ENCODE data around the gene IRF8. TPM values are rescaled to one million over a fixed set of nuclear protein-coding genes. Genes with fewer than 3 reads are reported as not detected.

IRF8 gene
- total RNA-seq, 4 donors from 2014 or later, result 2.4 to 14.6 (median 5.0) TPM

- no peak for TF ChIP-seq POLR2A (IDR thresholded peaks at IDR 0.05)
- TF ChIP-seq CTCF (IDR thresholded peaks at IDR 0.05), result no peak
- no peak overlapping the region for H3K27ac ChIP-seq
- 63 to 80% methylated on average over 9 of the region's 9 CpGs for WGBS, 2 donors
Observed at GRCh38 chr16:85969591-85969990, 70.6 kb downstream of the IRF8 start.

GRCh38 chr16:85970016-85970733, 71.2 kb downstream of the IRF8 start:
- TF ChIP-seq CTCF (IDR thresholded peaks at IDR 0.05) (no peak), POLR2A (IDR thresholded peaks at IDR 0.05) (no peak)
- peaks cover 0 to 9% of the 10 kb centered on the region in 2 donors for H3K4me1 ChIP-seq
- WGBS, 2 donors, result 81 to 85% methylated on average over 14 of the region's 14 CpGs
- DNase-seq, result no peak
- no peaks in the 10 kb centered on the region for H3K36me3 ChIP-seq
- no peaks in the 10 kb centered on the region for H3K9me3 ChIP-seq
- no peak overlapping the region for H3K27ac ChIP-seq
- intact Hi-C loops (cut with DNase I), result no loop called here
- H3K27me3 ChIP-seq, result no peaks in the 10 kb centered on the region
- no peak overlapping the region for H3K4me3 ChIP-seq (replicated peaks in 1 of 3)

More at GRCh38 chr16:85969591-85969990, 70.6 kb downstream of the IRF8 start:
- H3K36me3 ChIP-seq, result no peaks in the 10 kb centered on the region
- no peak for DNase-seq
- no peak overlapping the region for H3K4me3 ChIP-seq (replicated peaks in 1 of 3)
- intact Hi-C loops (cut with DNase I), result no loop called here
- no peaks in the 10 kb centered on the region for H3K9me3 ChIP-seq
- peaks cover 0 to 13% of the 10 kb centered on the region in 2 donors for H3K4me1 ChIP-seq
- H3K27me3 ChIP-seq, result no peaks in the 10 kb centered on the region

GRCh38 chr16:85970738-85971137, 71.8 kb downstream of the IRF8 start:
- no peak overlapping the region for H3K27ac ChIP-seq
- TF ChIP-seq CTCF (IDR thresholded peaks at IDR 0.05), result no peak
- no peak for TF ChIP-seq POLR2A (IDR thresholded peaks at IDR 0.05)
- 84 to 86% methylated on average over 3 of the region's 3 CpGs for WGBS, 2 donors
- peaks cover 0 to 9% of the 10 kb centered on the region in 2 donors for H3K4me1 ChIP-seq
- no peak for DNase-seq
- H3K9me3 ChIP-seq, result no peaks in the 10 kb centered on the region
- intact Hi-C loops (cut with DNase I), result no loop called here
- no peak overlapping the region for H3K4me3 ChIP-seq (replicated peaks in 1 of 3)
- H3K36me3 ChIP-seq, result no peaks in the 10 kb centered on the region
- H3K27me3 ChIP-seq, result no peaks in the 10 kb centered on the region

Small RNAs within 50 kb of the gene (microRNA-seq; reads per million reads assigned to microRNA genes)
- not detected for gene MIR6774

Small RNAs within 50 kb of the gene (small RNA-seq; reads per million reads assigned to genes)
- gene MIR6774, result not detected

Other genes with a start within 250 kb of the IRF8 start
- gene GINS2, start 210.2 kb upstream of the IRF8 start, total RNA-seq, result 1 to 10 TPM in 1 of 4 donors, under 1 TPM in 3; 0.24 to 1.2 (median 0.55) TPM
- 1 to 10 TPM in 3 of 4 donors, not detected in 1; 5.1 to 8.4 (median 6.3) TPM for gene C16orf74, start 148.1 kb upstream of the IRF8 start, total RNA-seq
- 10 to 100 TPM; 23.4 to 53.6 (median 41.7) TPM for gene EMC8, start 99.6 kb upstream of the IRF8 start, total RNA-seq
- gene COX4I1, start 99.5 kb upstream of the IRF8 start, total RNA-seq, result 100 to 1,000 TPM; 516 to 726 (median 632) TPM